H1 (cell line): ENCODE data around the gene OPCML. TPM values are rescaled to one million over a fixed set of nuclear protein-coding genes. Genes with fewer than 3 reads are reported as not detected.

Experiments
- CTCF ChIA-PET: fragments of 300-600 bp; sonication (Branson Sonifier 250); formaldehyde crosslinking; loops from one replicate; lab custom pipeline; 2021; ENCODE audit not compliant: partially characterized antibody; lab: Charles Lee
- POLR2A ChIA-PET: fragments of 300-600 bp; sonication (Branson Sonifier 250); formaldehyde crosslinking; loops from one replicate; lab custom pipeline; 2021; ENCODE audit warnings: inconsistent platforms; ENCODE audit not compliant: partially characterized antibody; lab: Charles Lee
- DNase-seq, 2 experiments: peaks; one replicate each; pipeline versions ENCODE4 v3.0.0 to v3.0.0-alpha.2; 2010 to 2022; ENCODE audit warnings: low spot score in 2 of 2, low read depth in 1 of 2, mixed read lengths in 1 of 2
- FAIRE-seq: peaks from 2 replicates; lab custom pipeline; 2011; peaks lifted over from hg19 to GRCh38; lab: Jason Lieb, UNC
- H2AFZ ChIP-seq: 2 replicates; pipeline ENCODE4 v1.8.1; 2012; ENCODE audit warnings: low read length, inconsistent platforms
- H2AK5ac ChIP-seq: 2 replicates; pipeline ENCODE4 v1.6.1; 2013; ENCODE audit warnings: low read depth, low read length
- H2BK120ac ChIP-seq: replicated peaks from 2 replicates; pipeline ENCODE3; 2013; ENCODE audit warnings: low read depth, low read length, inconsistent platforms
- H2BK12ac ChIP-seq: 2 replicates; pipeline ENCODE4 v1.6.1; 2013; ENCODE audit warnings: low read depth, low read length
- H2BK15ac ChIP-seq: 2 replicates; pipeline ENCODE4 v1.6.1; 2013; ENCODE audit warnings: low read length
- H2BK20ac ChIP-seq: 2 replicates; pipeline ENCODE4 v1.6.1; 2013; ENCODE audit warnings: low read length
- H2BK5ac ChIP-seq: 2 replicates; pipeline ENCODE4 v1.6.1; 2013; ENCODE audit warnings: low read depth, low read length
- H3K14ac ChIP-seq: 2 replicates; pipeline ENCODE4 v1.6.1; 2013; ENCODE audit warnings: inconsistent platforms; ENCODE audit not compliant: insufficient read length
- H3K18ac ChIP-seq: 2 replicates; pipeline ENCODE4 v1.6.1; 2013; ENCODE audit warnings: low read length; ENCODE audit errors: extremely low read depth
- H3K23ac ChIP-seq: 2 replicates; pipeline ENCODE4 v1.6.1; 2013; ENCODE audit warnings: inconsistent platforms; ENCODE audit not compliant: insufficient read length
- H3K23me2 ChIP-seq: 2 replicates; pipeline ENCODE4 v1.6.1; 2013; ENCODE audit warnings: low read depth, low read length
- H3K27ac ChIP-seq: 2 replicates; pipeline ENCODE4 v1.6.1; 2011; ENCODE audit warnings: low read depth, low read length, inconsistent platforms
- H3K27me3 ChIP-seq, 4 experiments: replicated peaks in 1 of 4; 1 replicate in 1 of 4; 2 replicates in 3 of 4; pipeline versions ENCODE4 v1.6.1 to v1.8.1; 2011 to 2013; ENCODE audit warnings: low read length in 3 of 4, mild to moderate bottlenecking in 3 of 4, inconsistent platforms in 2 of 4, mixed read lengths in 2 of 4, moderate library complexity in 1 of 4; ENCODE audit not compliant: control insufficient read depth in 3 of 4, insufficient read depth in 3 of 4; ENCODE audit errors: extremely low read depth in 1 of 4
- H3K36me3 ChIP-seq, 4 experiments: 2 replicates each; pipeline versions ENCODE4 v1.6.1 to v1.8.1; 2011 to 2013; ENCODE audit warnings: mild to moderate bottlenecking in 4 of 4, low read length in 3 of 4, moderate library complexity in 2 of 4, control low read depth in 1 of 4, inconsistent platforms in 1 of 4; ENCODE audit not compliant: insufficient read depth in 4 of 4, control insufficient read depth in 2 of 4
- H3K4ac ChIP-seq: replicated peaks from 2 replicates; pipeline ENCODE3; 2013; ENCODE audit warnings: low read length, low read depth, mixed read lengths, inconsistent platforms; ENCODE audit not compliant: insufficient read length
- H3K4me1 ChIP-seq, 4 experiments: replicated peaks in 1 of 4; 1 replicate in 1 of 4; 2 replicates in 3 of 4; pipeline versions ENCODE4 v1.6.1 to v1.8.1; 2011 to 2013; ENCODE audit warnings: low read length in 3 of 4, inconsistent platforms in 2 of 4, mixed read lengths in 1 of 4; ENCODE audit not compliant: insufficient read depth in 4 of 4, control insufficient read depth in 3 of 4
- H3K4me2 ChIP-seq, 2 experiments: 2 replicates each; pipeline versions ENCODE4 v1.6.1 to v1.8.1; 2011 to 2013; ENCODE audit warnings: low read depth in 2 of 2, low read length in 2 of 2, control low read depth in 1 of 2, inconsistent platforms in 1 of 2, mild to moderate bottlenecking in 1 of 2; ENCODE audit not compliant: insufficient read depth in 1 of 2
- H3K4me3 ChIP-seq, 4 experiments: fragments of 200-600, 300-600 bp in 1 of 4; sonication (generic), shearing (Covaris generic), sonication (Bioruptor Twin) in 1 of 4; 2 replicates each; pipeline versions ENCODE4 v1.5.1 to v1.8.1; 2011 to 2016; ENCODE audit warnings: low read length in 4 of 4, low read depth in 3 of 4, control low read depth in 2 of 4, inconsistent platforms in 2 of 4, mild to moderate bottlenecking in 2 of 4, mixed read lengths in 1 of 4, moderate library complexity in 1 of 4; ENCODE audit not compliant: insufficient read depth in 2 of 4; ENCODE audit errors: extremely low read depth in 1 of 4
- H3K56ac ChIP-seq: replicated peaks from 2 replicates; pipeline ENCODE3; 2013; ENCODE audit warnings: low read depth, mild to moderate bottlenecking, mixed read lengths, low read length, inconsistent platforms; ENCODE audit not compliant: insufficient read length
- H3K79me1 ChIP-seq: 2 replicates; pipeline ENCODE4 v1.6.1; 2013; ENCODE audit warnings: low read depth, low read length, control low read depth
- H3K79me2 ChIP-seq, 2 experiments: 2 replicates each; pipeline versions ENCODE4 v1.6.1 to v1.8.1; 2012 to 2013; ENCODE audit warnings: low read length in 2 of 2, mild to moderate bottlenecking in 2 of 2, inconsistent platforms in 1 of 2; ENCODE audit not compliant: insufficient read depth in 2 of 2, control insufficient read depth in 1 of 2
- H3K9ac ChIP-seq, 4 experiments: replicated peaks in 1 of 4; 1 replicate in 1 of 4; 2 replicates in 3 of 4; pipeline versions ENCODE4 v1.6.1 to v1.8.1; 2011 to 2013; ENCODE audit warnings: low read depth in 3 of 4, low read length in 3 of 4, control low read depth in 2 of 4, mild to moderate bottlenecking in 2 of 4, moderate library complexity in 2 of 4, inconsistent platforms in 1 of 4; ENCODE audit errors: extremely low read depth in 1 of 4
- H3K9me3 ChIP-seq, 2 experiments: 2 replicates each; pipeline versions ENCODE4 v1.6.1 to v1.8.1; 2012 to 2013; ENCODE audit warnings: mild to moderate bottlenecking in 2 of 2, moderate library complexity in 2 of 2, control low read depth in 1 of 2, inconsistent platforms in 1 of 2, low read depth in 1 of 2, low read length in 1 of 2, mixed read lengths in 1 of 2; ENCODE audit not compliant: insufficient read depth in 2 of 2
- H4K20me1 ChIP-seq, 2 experiments: replicated peaks in 1 of 2; 2 replicates each; pipeline versions ENCODE3 to v1.8.1; 2011 to 2013; ENCODE audit warnings: inconsistent platforms in 2 of 2, low read length in 2 of 2, mild to moderate bottlenecking in 1 of 2; ENCODE audit not compliant: insufficient read depth in 2 of 2, control insufficient read depth in 1 of 2
- H4K5ac ChIP-seq: 2 replicates; pipeline ENCODE4 v1.6.1; 2013; ENCODE audit warnings: low read length, low read depth, mixed read lengths, inconsistent platforms; ENCODE audit not compliant: insufficient read length
- H4K8ac ChIP-seq: 2 replicates; pipeline ENCODE4 v1.8.0; 2013; ENCODE audit warnings: mild to moderate bottlenecking, moderate library complexity, low read length, inconsistent platforms; ENCODE audit not compliant: insufficient read depth; ENCODE audit errors: extremely low read depth
- H4K91ac ChIP-seq: replicated peaks from 2 replicates; pipeline ENCODE3; 2013; ENCODE audit warnings: low read length, mixed read lengths, inconsistent platforms; ENCODE audit not compliant: insufficient read length
- BACH1 ChIP-seq: IDR thresholded peaks from 2 replicates; pipeline ENCODE4 v1.6.1; 2012; ENCODE audit warnings: low read length, improper control_type of control experiment
- SIRT6 ChIP-seq: IDR thresholded peaks from one replicate; pipeline ENCODE4 v1.7.1; 2012; ENCODE audit warnings: low read length, inconsistent platforms
- TAF1 ChIP-seq: IDR thresholded peaks from 2 replicates; pipeline ENCODE4 v1.6.1; 2011; ENCODE audit warnings: mild to moderate bottlenecking, low read depth, low read length
- WGBS, 2 experiments: shearing (Covaris generic) in 1 of 2; methylation state at CpG; one replicate each; pipeline versions ENCODE4 v1.1.6 to v1.1.7; 2013 to 2015; ENCODE audit warnings: low lambda C conversion rate in 2 of 2, mixed read lengths in 2 of 2, inconsistent platforms in 1 of 2, low coverage in 1 of 2, missing lambda C conversion rate in 1 of 2; ENCODE audit not compliant: insufficient replicate concordance in 2 of 2, insufficient coverage in 1 of 2, insufficient read length in 1 of 2; ENCODE audit errors: extremely low coverage in 1 of 2, missing lambda C conversion rate in 1 of 2; 5-methylcytosine and 5-hydroxymethylcytosine counted together
- polyA plus RNA-seq, 7 experiments: library from polyadenylated mRNA; depleted of rRNA in 3 of 7; stranded (reverse) in 5 of 7; unstranded in 2 of 7; fragments of >200 nt in 5 of 7; fragments of 200-250 nt in 2 of 7; gene quantifications; 1 replicate in 5 of 7; 2 replicates in 1 of 7; 4 replicates in 1 of 7; pipeline versions ENCODE4 v1.2.1 to v1.2.3, GENCODE V29; 2011 to 2013; ENCODE audit warnings: missing spikeins in 2 of 7, mixed read lengths in 2 of 7
- total RNA-seq: library from RNA; stranded (reverse); fragmentation: NEBNext Ultra II Directional; extraction: Animal tissue kit (Norgen Biotek cat#: 25700); gene quantifications from 2 replicates; pipeline ENCODE4 v1.2.1, GENCODE V29; 2021

The OPCML gene
- total and polyA plus RNA-seq, 2 of the 8 experiments (the other 6 are each of a cell fraction or from before 2014, with no cell fraction given) = 2.3 to 3.1 TPM

DNA sequence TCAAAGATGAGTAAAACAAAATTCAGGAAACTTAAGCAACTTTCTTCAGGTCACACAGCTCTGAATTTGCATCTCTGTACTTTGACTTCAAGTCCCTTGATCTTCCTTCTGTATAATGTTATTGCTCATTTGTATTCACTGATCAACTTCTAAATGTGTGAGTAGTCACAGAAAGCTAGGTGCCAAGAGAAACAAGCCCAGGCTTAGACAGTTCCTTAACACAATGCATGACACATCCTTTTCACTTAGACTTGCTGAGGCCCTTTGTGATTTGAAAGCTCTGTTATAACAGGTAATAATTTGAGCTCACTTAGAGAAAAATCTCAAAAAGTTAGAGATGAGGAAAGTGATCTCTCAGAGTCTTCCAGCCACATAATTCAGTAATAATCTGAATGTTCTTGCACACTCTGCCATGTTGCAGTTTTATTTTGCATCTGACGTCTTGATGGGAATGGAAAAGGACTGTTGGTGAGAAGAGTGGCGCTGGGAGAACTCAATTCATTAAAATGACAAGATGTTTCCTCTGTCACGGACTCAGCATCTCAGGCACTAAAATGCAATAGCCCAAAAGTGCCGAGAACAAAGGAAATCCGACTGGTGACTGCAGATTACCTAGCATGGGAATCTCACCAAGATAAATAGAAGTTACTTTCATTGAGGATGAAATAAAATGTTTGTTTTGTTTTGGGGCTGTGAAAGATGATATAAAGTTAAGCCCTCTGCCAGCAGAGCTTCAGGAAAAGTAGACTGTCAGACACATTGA, 665.3 kb downstream of the OPCML start:
- Histone ChIP-seq H2AFZ (no peak overlapping the region), H2BK120ac (no peak overlapping the region), H4K5ac (no peak overlapping the region), H3K14ac (no peak overlapping the region), H3K4me3 (no peak overlapping the region), H2BK5ac (no peak overlapping the region), H3K4me1 (no peaks in the 10 kb centered on the region), H3K4ac (no peak overlapping the region), H3K27me3 (no peaks in the 10 kb centered on the region), H4K20me1 (no peaks in the 10 kb centered on the region), H3K79me2 (no peaks in the 10 kb centered on the region), H4K8ac (no peak overlapping the region), H2BK12ac (no peak overlapping the region), H3K79me1 (no peaks in the 10 kb centered on the region), H3K23me2 (no peaks in the 10 kb centered on the region), H3K9ac (no peak overlapping the region), H3K23ac (no peak overlapping the region), H3K36me3 (no peaks in the 10 kb centered on the region), H3K27ac (no peak overlapping the region), H3K9me3 (no peaks in the 10 kb centered on the region), H3K56ac (no peak overlapping the region), H2BK20ac (no peak overlapping the region), H2BK15ac (no peak overlapping the region), H2AK5ac (no peak overlapping the region), H4K91ac (no peak overlapping the region), H3K4me2 (no peak overlapping the region), H3K18ac (no peak overlapping the region)
- ChIA-PET CTCF (interaction anchor here (0.5 to 1.8 kb wide), 4 partner anchors 9 to 128 kb away, joined by 3 to 8 read pairs (median 4); no protein-coding TSS in a partner anchor), POLR2A (no interaction called here)
- DNase-seq (no peak), FAIRE-seq (no peak)
- 80% methylated on average over 5 of the region's 5 CpGs; no CpG with 5 or more reads in 1 of the 2 experiments for WGBS, 2 experiments
- no peak for TF ChIP-seq TAF1
- TF ChIP-seq SIRT6 = no peak
- TF ChIP-seq BACH1 = no peak
